Measurements from ENCODE around the gene TMEM141.
"Not testable (repeated sequence)": the region's sequence is repeated elsewhere in the genome, so short reads cannot be mapped to it uniquely, and the experiment has no call there.

The TMEM141 gene

DNA sequence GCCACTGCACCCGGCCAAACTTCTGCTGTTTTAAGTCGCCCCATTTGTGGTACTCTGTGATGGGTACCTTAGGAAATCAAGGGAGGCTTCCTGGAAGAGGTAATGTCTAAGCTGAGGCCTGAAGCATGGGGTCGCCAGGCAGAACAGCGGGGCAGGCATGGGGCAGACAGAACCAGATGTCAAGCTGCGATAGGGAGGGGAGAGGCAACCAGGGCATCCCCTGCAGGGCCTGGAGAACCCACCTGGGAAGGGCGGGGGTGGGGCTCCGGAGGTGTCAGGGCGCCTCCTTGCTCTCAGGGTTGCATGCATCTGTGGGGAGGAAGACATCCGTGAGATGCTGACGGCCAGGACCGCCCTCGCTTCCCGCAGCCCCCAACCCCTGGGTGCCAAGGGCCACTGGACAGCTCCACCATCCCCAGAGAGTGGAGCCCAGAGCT lies 29.6 kb upstream of the TMEM141 start:
- FAIRE-seq: no peak
- DNase-seq (ENCODE audit: insufficient read length, low spot score): no peak
- no peak for TF ChIP-seq POLR2AphosphoS5 (IDR thresholded peaks at IDR 0.05; ENCODE audit: low read depth, low read length)
- no peak for TF ChIP-seq SPI1 (IDR thresholded peaks at IDR 0.05; ENCODE audit: low read depth, low read length)
- no peak for TF ChIP-seq PAX5 (IDR thresholded peaks at IDR 0.05; ENCODE audit: insufficient read depth, low read length, severe bottlenecking)
- TF ChIP-seq POU2F2 (IDR thresholded peaks at IDR 0.05; ENCODE audit: low read depth, low read length): no peak
- no peak for TF ChIP-seq TAF1 (IDR thresholded peaks at IDR 0.05; ENCODE audit: low read depth, low read length)
- TF ChIP-seq POLR2A (IDR thresholded peaks at IDR 0.05; ENCODE audit: low read depth, low read length): no peak

DNA sequence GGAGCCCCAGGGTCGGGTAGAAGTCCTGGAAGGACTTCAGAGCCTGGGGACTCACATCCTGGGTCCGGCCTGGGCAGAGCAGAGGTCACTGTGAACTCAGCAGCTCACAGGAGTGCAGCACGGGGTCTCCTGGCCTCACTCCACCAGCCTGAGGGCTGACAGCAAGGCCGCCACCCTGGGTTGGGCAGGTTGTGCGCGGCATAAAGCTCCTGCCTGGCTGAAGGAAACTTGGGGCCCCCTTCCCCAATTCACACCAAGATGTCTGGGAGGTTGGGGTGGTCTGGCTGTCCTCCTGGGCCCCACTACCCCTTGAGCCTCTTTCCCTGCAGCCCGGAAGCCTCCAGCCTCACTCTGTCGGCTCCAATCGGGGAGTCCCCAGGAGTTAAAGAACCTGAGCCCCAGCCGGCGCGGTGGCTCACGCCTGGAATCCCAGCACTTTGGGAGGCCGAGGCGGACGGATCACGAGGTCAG lies 28.9 kb upstream of the TMEM141 start:
- FAIRE-seq: no peak
- no peak for TF ChIP-seq PAX5 (IDR thresholded peaks at IDR 0.05; ENCODE audit: insufficient read depth, low read length, severe bottlenecking)
- no peak for TF ChIP-seq TAF1 (IDR thresholded peaks at IDR 0.05; ENCODE audit: low read depth, low read length)
- no peak for TF ChIP-seq POLR2A (IDR thresholded peaks at IDR 0.05; ENCODE audit: low read depth, low read length)
- TF ChIP-seq POU2F2 (IDR thresholded peaks at IDR 0.05; ENCODE audit: low read depth, low read length): no peak
- TF ChIP-seq SPI1 (IDR thresholded peaks at IDR 0.05; ENCODE audit: low read depth, low read length): no peak
- no peak for TF ChIP-seq POLR2AphosphoS5 (IDR thresholded peaks at IDR 0.05; ENCODE audit: low read depth, low read length)
- no peak for DNase-seq (ENCODE audit: insufficient read length, low spot score)

DNA sequence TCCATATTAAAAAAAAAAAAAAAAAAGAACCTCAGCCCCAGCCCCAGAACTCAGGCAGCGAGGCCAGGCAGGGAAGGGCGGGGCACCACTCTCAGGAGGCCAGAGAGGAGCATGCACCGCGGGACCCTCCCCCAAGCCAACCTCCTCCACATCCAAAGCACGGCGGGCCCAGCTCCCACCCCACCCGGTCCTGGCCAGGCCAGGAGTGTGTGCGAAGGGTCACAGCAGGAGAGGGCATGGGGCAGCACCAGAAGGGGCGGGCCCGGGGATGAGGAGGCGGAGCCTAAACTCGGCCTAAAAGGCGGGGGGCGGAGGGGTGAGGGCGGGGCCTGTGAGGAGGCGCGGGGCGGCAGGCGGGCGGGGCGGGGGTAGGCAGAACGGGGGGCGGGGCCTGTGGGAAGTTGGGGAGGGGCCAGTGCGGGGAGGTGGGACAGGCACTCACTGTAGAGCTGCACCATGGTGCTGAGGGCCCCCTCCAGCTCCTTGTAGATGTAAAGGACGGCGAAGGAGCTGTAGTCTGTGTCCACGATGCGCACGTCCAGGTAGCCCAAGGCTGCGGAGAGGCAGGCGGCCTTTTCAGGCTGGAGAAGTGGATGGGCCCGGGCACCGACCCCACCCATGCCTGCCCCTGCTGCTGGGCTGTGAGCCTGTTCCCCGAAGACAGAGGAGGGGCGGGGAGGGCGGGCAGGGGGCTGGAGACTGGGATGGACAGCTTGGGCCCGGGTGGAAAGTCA lies 28.1 kb upstream of the TMEM141 start:
- FAIRE-seq: no peak

DNA sequence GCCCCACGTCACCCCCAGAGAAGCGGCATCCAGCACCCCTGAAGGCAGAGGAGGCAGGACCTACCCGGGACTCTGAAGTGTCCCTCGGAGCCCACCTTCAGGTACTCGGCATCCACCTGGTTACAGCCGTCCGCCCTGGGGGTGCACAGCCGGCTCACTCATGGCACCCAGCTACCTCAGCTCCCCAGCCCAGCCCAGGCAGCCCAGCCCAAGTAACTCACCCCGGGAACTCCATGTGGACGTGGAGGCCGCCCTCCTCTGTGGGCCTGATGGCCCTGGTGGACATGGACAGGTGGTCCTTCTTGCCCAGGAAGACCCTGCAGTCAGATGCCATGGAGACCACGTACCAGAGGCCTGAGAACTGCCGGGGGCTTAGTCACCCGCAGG lies 27.5 kb upstream of the TMEM141 start:
- TF ChIP-seq PAX5 (IDR thresholded peaks at IDR 0.05; ENCODE audit: insufficient read depth, low read length, severe bottlenecking) (no peak), POLR2AphosphoS5 (IDR thresholded peaks at IDR 0.05; ENCODE audit: low read depth, low read length) (no peak), POU2F2 (IDR thresholded peaks at IDR 0.05; ENCODE audit: low read depth, low read length) (no peak), TAF1 (IDR thresholded peaks at IDR 0.05; ENCODE audit: low read depth, low read length) (no peak), POLR2A (IDR thresholded peaks at IDR 0.05; ENCODE audit: low read depth, low read length) (no peak), SPI1 (IDR thresholded peaks at IDR 0.05; ENCODE audit: low read depth, low read length) (no peak)
- FAIRE-seq (no peak), DNase-seq (ENCODE audit: insufficient read length, low spot score) (no peak)

More for the DNA sequence above, 28.1 kb upstream of the TMEM141 start:
- TF ChIP-seq TAF1 (IDR thresholded peaks at IDR 0.05; ENCODE audit: low read depth, low read length) (no peak), PAX5 (IDR thresholded peaks at IDR 0.05; ENCODE audit: insufficient read depth, low read length, severe bottlenecking) (no peak), POLR2A (IDR thresholded peaks at IDR 0.05; ENCODE audit: low read depth, low read length) (no peak), SPI1 (IDR thresholded peaks at IDR 0.05; ENCODE audit: low read depth, low read length) (no peak), POU2F2 (IDR thresholded peaks at IDR 0.05; ENCODE audit: low read depth, low read length) (no peak), POLR2AphosphoS5 (IDR thresholded peaks at IDR 0.05; ENCODE audit: low read depth, low read length) (no peak)
- no peak for DNase-seq (ENCODE audit: insufficient read length, low spot score)

DNA sequence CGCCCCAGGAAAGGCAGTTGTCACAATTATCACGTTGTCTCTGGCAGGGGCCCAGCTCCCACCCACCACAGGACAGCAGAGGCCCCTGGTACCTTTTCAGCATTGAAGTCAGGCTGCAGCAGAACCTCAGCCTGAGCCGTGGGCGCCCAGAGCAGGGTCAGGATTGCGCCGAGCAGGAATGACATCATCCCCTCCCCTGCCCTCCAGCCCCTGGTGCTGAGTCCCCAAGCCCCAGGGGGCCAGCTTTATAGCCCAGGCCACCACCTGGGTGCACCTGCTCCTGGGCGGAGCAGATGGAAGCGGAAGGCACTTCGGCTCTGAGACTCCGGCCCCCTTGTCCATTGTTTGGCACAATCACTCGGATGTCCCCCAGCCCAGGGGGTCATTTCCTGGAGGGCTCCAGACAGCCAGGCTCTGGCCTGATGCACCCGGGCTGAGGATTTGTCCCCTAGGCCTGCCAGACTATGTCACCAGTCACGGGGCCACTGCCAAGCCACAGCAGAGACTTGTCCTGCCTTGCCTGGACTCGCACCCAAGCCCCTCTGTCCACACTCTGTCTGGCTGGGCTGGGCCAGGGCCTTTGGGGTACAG lies 26.7 kb upstream of the TMEM141 start, which contains the start of gene LCN15:
Gene LCN15, minus strand, starts transcription at position 218 of the 591 bp plus-strand sequence. Its CDS starts 30 bp downstream, at position 188.
- TF ChIP-seq SPI1 (IDR thresholded peaks at IDR 0.05; ENCODE audit: low read depth, low read length) (no peak), TAF1 (IDR thresholded peaks at IDR 0.05; ENCODE audit: low read depth, low read length) (no peak), POLR2AphosphoS5 (IDR thresholded peaks at IDR 0.05; ENCODE audit: low read depth, low read length) (no peak), PAX5 (IDR thresholded peaks at IDR 0.05; ENCODE audit: insufficient read depth, low read length, severe bottlenecking) (no peak), POLR2A (IDR thresholded peaks at IDR 0.05; ENCODE audit: low read depth, low read length) (no peak), POU2F2 (IDR thresholded peaks at IDR 0.05; ENCODE audit: low read depth, low read length) (no peak)
- DNase-seq (ENCODE audit: insufficient read length, low spot score) (no peak), FAIRE-seq (no peak)

DNA sequence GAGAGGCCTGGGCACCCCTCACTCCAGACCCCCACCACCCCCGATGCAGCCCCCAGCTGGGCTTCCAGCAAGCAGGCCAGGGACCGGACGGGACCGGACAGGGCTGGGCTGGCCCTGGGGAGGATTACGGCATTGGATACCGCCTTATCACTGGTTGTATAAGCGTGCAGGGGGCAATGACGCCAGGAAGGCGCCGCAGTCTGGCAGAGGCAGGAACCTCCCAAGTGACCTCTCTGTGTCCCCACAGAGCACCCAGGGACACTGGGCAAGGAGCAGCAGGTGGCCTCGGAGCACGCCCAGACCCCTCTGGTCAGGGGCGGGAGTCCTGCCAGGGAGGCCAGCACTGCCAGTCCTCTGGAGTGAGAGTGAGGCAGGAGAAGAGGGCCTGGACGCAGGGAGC lies 26.1 kb upstream of the TMEM141 start:
- no peak for FAIRE-seq
- TF ChIP-seq PAX5 (IDR thresholded peaks at IDR 0.05; ENCODE audit: insufficient read depth, low read length, severe bottlenecking) (no peak), POU2F2 (IDR thresholded peaks at IDR 0.05; ENCODE audit: low read depth, low read length) (no peak), POLR2A (IDR thresholded peaks at IDR 0.05; ENCODE audit: low read depth, low read length) (no peak), POLR2AphosphoS5 (IDR thresholded peaks at IDR 0.05; ENCODE audit: low read depth, low read length) (no peak), SPI1 (IDR thresholded peaks at IDR 0.05; ENCODE audit: low read depth, low read length) (no peak), TAF1 (IDR thresholded peaks at IDR 0.05; ENCODE audit: low read depth, low read length) (no peak)
- DNase-seq (ENCODE audit: insufficient read length, low spot score): no peak

DNA sequence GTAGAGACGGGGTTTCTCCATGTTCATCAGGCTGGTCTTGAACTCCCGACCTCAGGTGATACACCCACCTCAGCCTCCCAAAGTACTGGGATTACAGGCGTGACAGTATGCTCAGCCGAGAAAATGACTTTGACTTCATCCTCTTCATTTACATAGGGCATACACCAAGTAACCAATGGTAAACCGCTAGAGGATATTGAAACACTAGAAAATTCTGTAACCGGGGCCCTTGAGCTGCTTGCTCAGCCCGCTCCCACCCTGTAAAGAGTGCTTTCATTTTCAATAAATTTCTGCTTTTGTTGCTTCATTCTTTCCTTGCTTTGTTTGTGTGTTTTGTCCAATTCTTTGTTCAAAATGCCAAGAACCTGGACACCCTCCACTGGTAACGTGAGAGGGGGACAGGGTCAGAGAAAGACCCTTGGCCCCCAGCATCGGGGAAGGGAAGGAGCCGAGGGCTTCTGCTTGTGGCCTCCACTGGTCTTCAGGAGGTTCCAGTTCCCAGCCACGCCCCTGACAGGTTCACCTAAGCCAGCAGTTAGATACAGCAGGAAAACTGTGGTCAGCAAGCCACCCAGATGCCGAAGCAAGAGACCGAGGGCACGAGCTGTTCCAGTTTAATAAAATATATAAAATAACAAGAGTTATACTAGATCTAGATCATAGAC lies 25.3 kb upstream of the TMEM141 start:
- DNase-seq (ENCODE audit: insufficient read length, low spot score): not testable (repeated sequence)
- peak; percentile 69 for FAIRE-seq

DNA sequence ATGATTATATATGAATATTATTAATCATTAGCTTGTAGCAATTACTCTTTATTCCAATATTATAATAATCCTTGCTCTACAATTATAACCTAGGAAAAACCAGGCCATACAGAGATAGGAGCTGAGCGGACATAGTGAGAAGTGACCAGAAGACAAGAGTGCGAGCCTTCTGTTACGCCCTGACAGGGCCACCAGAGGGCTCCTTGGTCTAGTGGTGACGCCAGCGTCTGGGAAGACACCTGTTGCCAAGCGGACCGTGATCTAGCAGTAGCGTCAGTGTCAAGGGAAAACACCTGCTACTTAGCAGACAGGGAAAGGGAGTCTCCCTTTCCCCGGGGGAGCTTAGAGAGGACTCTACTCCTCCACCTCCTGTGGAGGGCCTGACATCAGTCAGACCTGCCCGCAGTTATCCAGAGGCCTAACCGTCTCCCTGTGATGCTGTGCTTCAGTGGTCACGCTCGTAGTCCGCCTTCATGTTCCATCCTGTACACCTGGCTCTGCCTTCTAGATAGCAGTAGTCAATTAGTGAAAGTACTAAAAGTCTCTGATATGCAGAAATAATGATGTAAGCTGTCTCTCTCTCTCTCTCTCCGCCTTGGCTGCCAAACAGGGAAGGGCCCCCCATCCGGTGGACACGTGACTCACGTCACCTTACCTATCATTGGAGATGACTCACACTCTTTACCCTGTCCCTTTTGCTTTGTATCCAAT lies 24.6 kb upstream of the TMEM141 start:
- TF ChIP-seq POU2F2 (IDR thresholded peaks at IDR 0.05; ENCODE audit: low read depth, low read length): peak; percentile 48; the same call in 1 of the 2 replicates
- peak; percentile 84 for FAIRE-seq
- not testable (repeated sequence) for DNase-seq (ENCODE audit: insufficient read length, low spot score)

DNA sequence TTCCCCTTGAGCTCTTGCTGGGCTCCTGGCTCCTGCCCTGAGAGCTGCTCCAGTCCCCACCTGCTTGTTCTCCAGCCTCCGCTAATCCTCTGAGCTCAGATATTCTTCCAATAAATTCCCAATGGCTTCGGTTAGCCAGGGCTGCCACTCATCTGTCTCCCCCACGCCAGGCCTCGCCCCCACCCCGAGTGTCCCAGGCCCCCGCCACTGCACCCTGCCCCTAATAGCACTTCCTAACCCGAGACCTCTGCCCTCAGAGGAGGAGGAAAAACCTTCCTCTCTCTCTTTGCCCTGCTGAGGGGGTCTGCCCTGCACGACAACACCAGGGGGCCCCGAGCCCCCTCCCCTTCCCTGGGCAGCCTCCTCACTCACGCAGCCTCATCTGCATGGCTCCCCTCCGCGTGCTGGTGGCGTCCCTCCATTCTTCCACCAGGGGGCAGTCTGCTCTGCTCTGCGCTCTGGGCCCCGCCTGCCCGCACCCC lies 21.4 kb upstream of the TMEM141 start:
- DNase-seq (ENCODE audit: insufficient read length, low spot score) (peak; percentile 69), FAIRE-seq (no peak)
- TF ChIP-seq PAX5 (IDR thresholded peaks at IDR 0.05; ENCODE audit: insufficient read depth, low read length, severe bottlenecking): no peak
- TF ChIP-seq POLR2A (IDR thresholded peaks at IDR 0.05; ENCODE audit: low read depth, low read length): no peak
- TF ChIP-seq TAF1 (IDR thresholded peaks at IDR 0.05; ENCODE audit: low read depth, low read length): no peak
- TF ChIP-seq POU2F2 (IDR thresholded peaks at IDR 0.05; ENCODE audit: low read depth, low read length): no peak
- no peak for TF ChIP-seq POLR2AphosphoS5 (IDR thresholded peaks at IDR 0.05; ENCODE audit: low read depth, low read length)
- TF ChIP-seq SPI1 (IDR thresholded peaks at IDR 0.05; ENCODE audit: low read depth, low read length): no peak
